Ascending aorta (tissue), 2 donors: ENCODE measurements around the gene GRIFIN. TPM values are rescaled to one million over a fixed set of nuclear protein-coding genes. Genes with fewer than 3 reads are reported as not detected.

Experiments
- DNase-seq, 2 donors: peaks; one replicate each; pipeline ENCODE4 v3.0.0-alpha.2; 2019; ENCODE audit warnings: low spot score in 2 of 2
- H3K27ac ChIP-seq, 2 donors: fragments of 200-600 bp; sonication (generic); one replicate each; pipeline ENCODE4 v1.5.1; 2016 to 2017; ENCODE audit warnings: mild to moderate bottlenecking in 1 of 2
- H3K27me3 ChIP-seq: fragments of 200-600 bp; sonication (generic); one replicate; pipeline ENCODE4 v1.5.1; 2017
- H3K36me3 ChIP-seq, 2 donors: fragments of 200-600 bp; sonication (generic); one replicate each; pipeline ENCODE4 v1.5.1; 2016
- H3K4me1 ChIP-seq, 2 donors: fragments of 200-600 bp; sonication (generic); one replicate each; pipeline ENCODE4 v1.5.1; 2016 to 2017; ENCODE audit warnings: mild to moderate bottlenecking in 1 of 2
- H3K4me3 ChIP-seq, 2 donors: fragments of 200-600 bp; sonication (generic); one replicate each; pipeline ENCODE4 v1.5.1; 2016 to 2017; ENCODE audit warnings: mild to moderate bottlenecking in 1 of 2
- H3K9me3 ChIP-seq, 2 donors: fragments of 200-600 bp; sonication (generic); one replicate each; pipeline ENCODE4 v1.5.1; 2016
- CTCF ChIP-seq, 3 experiments: fragments of 200-600 bp in 2 of 3; fragments of 450-650 bp in 1 of 3; sonication (generic) in 2 of 3; IDR thresholded peaks; one replicate each; pipeline ENCODE4 v1.5.1; 2016 to 2019; ENCODE audit warnings: antibody characterized with exemption in 3 of 3, mild to moderate bottlenecking in 1 of 3, moderate library complexity in 1 of 3
- intact Hi-C: fragments of 100-400 bp; cut with DNase I; formaldehyde crosslinking; loops from one replicate; pipeline ENCODE4 v1.15.1; 2023
- total RNA-seq: library from RNA; depleted of rRNA; stranded (reverse); fragments of >200 nt; gene quantifications from one replicate; pipeline ENCODE4 v1.1.0, GENCODE V29; 2016

The GRIFIN gene
- total RNA-seq, 1 donor from 2014 or later: not detected

DNA sequence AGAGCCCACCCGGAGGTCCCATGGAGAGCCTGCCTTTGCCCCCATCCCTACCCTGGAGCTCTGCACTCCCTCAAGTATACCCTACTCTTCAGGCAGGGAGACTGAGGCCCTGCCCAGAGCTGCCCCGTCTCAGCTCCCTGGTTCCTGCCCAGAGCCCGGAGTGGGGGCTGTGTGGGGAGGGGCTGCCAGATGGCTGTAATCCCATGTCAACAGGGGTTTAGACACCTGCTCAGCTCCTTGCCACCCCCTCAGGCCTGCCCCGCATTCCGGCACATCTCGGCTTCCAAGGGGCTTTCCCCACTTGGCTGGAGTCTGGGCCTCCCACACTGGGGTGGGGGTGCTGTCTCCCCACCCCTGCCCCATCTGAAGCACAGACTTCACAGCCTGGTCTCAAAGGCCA, 22.5 kb upstream of the GRIFIN start:
- H3K27me3 ChIP-seq: no peaks in the 10 kb centered on the region
- TF ChIP-seq CTCF (IDR thresholded peaks at IDR 0.05): no peak
- H3K36me3 ChIP-seq: no peaks in the 10 kb centered on the region
- no peak overlapping the region for H3K4me3 ChIP-seq
- H3K9me3 ChIP-seq: no peaks in the 10 kb centered on the region
- no peak overlapping the region for H3K27ac ChIP-seq
- no peaks in the 10 kb centered on the region for H3K4me1 ChIP-seq
- intact Hi-C loops: no loop called here
- no peak for DNase-seq

GRCh38 chr7:2497500-2498336, 21.5 kb upstream of the GRIFIN start:
- Histone ChIP-seq H3K4me3 (no peak overlapping the region), H3K27me3 (no peaks in the 10 kb centered on the region), H3K36me3 (no peaks in the 10 kb centered on the region), H3K9me3 (no peaks in the 10 kb centered on the region), H3K27ac (no peak overlapping the region), H3K4me1 (no peaks in the 10 kb centered on the region)
- intact Hi-C loops: no loop called here
- TF ChIP-seq CTCF (IDR thresholded peaks at IDR 0.05): no peak
- no peak for DNase-seq

DNA sequence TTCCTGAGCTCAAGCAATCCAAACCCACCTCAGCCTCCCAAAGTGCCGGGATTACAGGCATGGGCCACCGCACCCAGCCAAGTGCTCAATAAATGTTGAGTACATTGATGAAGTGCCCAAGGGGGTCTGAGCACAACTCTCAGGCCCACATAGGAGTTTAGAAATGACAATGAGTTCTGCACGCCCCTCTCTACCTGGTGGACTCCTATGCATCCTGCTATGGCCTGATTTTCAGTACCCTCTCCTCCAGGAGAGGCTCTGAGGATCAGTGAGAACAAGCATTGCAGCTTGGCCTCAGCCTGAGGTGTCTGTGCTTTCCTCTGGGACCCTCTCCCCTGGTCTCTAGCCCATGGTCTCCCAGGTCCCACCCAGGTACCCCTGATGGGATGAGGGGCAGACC, 20.9 kb upstream of the GRIFIN start:
- H3K4me1 ChIP-seq: no peaks in the 10 kb centered on the region
- H3K27me3 ChIP-seq: no peaks in the 10 kb centered on the region
- H3K4me3 ChIP-seq: no peak overlapping the region
- no peaks in the 10 kb centered on the region for H3K9me3 ChIP-seq
- no peak for DNase-seq
- intact Hi-C loops: no loop called here
- no peak overlapping the region for H3K27ac ChIP-seq
- no peaks in the 10 kb centered on the region for H3K36me3 ChIP-seq
- TF ChIP-seq CTCF (IDR thresholded peaks at IDR 0.05): no peak

GRCh38 chr7:2496375-2496774, 20.2 kb upstream of the GRIFIN start:
- no peaks in the 10 kb centered on the region for H3K9me3 ChIP-seq
- no peaks in the 10 kb centered on the region for H3K27me3 ChIP-seq
- no peak overlapping the region for H3K4me3 ChIP-seq
- no peaks in the 10 kb centered on the region for H3K36me3 ChIP-seq
- DNase-seq: no peak
- no peak overlapping the region for H3K27ac ChIP-seq
- TF ChIP-seq CTCF (IDR thresholded peaks at IDR 0.05): no peak
- intact Hi-C loops: no loop called here
- H3K4me1 ChIP-seq: no peaks in the 10 kb centered on the region

DNA sequence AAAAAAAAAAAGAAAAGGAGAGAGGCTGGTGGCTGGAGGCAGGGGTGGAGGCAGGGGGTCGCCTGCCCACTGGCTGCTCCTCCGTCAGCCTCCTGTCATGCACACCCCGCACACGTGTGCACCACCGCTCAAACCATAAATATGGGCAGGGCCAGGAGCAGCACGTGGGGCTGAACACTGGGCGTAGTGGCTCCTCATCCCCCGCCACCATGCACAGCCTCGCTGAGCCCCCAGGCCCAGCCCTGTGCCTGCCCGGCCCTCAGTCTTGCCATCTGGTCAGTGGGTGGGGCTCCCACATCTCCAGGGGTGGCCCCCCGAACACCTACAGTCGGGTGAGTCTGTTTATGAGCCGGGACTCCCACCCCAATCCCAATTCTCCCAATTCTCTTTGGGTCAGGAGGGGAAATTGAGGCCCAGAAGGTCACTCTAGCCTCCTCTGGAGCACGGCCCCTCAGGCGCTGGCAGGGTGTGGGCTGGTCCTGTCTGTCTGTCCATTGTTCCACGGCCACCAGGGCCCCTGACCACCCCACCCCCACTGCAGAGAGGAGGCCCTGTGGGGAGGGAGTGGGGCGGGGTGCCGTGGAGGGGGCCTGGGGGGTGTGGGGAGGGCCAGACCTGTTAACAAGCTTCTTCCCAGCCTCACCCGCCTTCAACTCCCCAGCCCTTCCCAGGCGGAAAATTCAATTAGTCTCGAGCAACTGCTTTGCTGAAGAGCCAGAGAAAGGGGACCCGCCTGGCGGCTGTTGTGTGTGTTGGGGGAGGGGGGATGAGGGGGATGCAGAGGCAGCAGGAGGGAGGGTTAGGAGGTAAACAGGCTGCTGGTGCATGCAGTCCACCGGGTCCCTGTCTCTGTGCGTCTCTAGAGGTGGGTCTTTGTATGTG, 19.5 kb upstream of the GRIFIN start:
- H3K27ac ChIP-seq: no peak overlapping the region
- no peak for DNase-seq
- H3K36me3 ChIP-seq: no peaks in the 10 kb centered on the region
- TF ChIP-seq CTCF (IDR thresholded peaks at IDR 0.05): no peak
- no peaks in the 10 kb centered on the region for H3K9me3 ChIP-seq
- H3K4me3 ChIP-seq: no peak overlapping the region
- intact Hi-C loops: no loop called here
- H3K27me3 ChIP-seq: no peaks in the 10 kb centered on the region
- no peaks in the 10 kb centered on the region for H3K4me1 ChIP-seq
